RWPE1 (cell line): Measurements from ENCODE around the gene ADPGK.

ENCODE experiments used
- CTCF ChIA-PET: fragments of 350-600 bp; sonication (Branson Sonifier 250); formaldehyde crosslinking; extraction: SDS; loops from one replicate; lab custom pipeline; 2021; lab: Yijun Ruan, JAX
- POLR2A ChIA-PET: fragments of 400-600 bp; formaldehyde crosslinking; extraction: SDS; loops from one replicate; lab custom pipeline; 2020; ENCODE audit warnings: antibody characterized with exemption; ENCODE audit not compliant: low non-redundant PET; lab: Yijun Ruan, JAX
- DNase-seq: peaks from one replicate; pipeline ENCODE4 v3.0.0; 2012; ENCODE audit warnings: low spot score
- H3K27ac ChIP-seq: fragments of 450-650 bp; 2 replicates; pipeline ENCODE4 v1.5.1; 2017
- TF ChIP-seq, protein P1 (sequence below): fragments of 450-650 bp; conservative IDR thresholded peaks from 2 replicates; pipeline ENCODE4 v1.5.1; 2017; ENCODE audit warnings: low read depth, mild to moderate bottlenecking

Gene ADPGK

DNA sequence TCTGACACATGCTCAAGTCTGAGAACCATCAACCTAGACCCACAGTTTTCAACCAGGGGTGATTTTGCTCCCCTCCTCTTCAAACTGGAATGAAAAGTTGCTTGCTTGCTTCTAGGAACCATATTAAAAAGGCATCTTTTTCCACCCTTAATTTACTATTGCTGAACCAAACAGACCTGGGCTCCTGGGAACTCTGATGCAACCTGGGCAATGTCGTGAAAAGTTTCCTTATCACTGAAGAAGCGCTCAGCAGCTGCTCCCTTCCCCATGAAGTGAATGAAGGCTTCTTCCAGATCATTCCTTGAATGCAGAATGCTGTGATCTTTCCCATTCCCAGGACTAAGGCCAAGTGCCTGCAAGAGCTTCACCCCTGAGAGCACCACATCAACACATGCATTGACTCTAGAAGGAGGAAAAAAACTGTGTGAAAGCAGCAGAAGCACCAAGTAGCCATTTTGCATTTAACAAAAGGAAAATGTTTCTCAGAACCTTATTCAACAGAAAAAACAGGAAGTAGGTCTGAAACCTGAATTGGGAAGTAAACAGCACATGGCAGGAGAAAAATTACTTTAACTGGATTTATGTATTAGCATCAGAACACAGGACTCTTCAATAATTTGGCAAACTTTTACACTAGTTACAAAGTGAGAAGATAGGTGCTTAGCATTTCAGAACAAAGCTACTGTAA is 8.7 kb downstream of the ADPGK start:
- TF ChIP-seq, protein P1, sequence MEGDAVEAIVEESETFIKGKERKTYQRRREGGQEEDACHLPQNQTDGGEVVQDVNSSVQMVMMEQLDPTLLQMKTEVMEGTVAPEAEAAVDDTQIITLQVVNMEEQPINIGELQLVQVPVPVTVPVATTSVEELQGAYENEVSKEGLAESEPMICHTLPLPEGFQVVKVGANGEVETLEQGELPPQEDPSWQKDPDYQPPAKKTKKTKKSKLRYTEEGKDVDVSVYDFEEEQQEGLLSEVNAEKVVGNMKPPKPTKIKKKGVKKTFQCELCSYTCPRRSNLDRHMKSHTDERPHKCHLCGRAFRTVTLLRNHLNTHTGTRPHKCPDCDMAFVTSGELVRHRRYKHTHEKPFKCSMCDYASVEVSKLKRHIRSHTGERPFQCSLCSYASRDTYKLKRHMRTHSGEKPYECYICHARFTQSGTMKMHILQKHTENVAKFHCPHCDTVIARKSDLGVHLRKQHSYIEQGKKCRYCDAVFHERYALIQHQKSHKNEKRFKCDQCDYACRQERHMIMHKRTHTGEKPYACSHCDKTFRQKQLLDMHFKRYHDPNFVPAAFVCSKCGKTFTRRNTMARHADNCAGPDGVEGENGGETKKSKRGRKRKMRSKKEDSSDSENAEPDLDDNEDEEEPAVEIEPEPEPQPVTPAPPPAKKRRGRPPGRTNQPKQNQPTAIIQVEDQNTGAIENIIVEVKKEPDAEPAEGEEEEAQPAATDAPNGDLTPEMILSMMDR, result no peak
- no peak overlapping the region for H3K27ac ChIP-seq
- ChIA-PET POLR2A (no interaction called here), CTCF (no interaction called here)
- DNase-seq, result no peak

DNA sequence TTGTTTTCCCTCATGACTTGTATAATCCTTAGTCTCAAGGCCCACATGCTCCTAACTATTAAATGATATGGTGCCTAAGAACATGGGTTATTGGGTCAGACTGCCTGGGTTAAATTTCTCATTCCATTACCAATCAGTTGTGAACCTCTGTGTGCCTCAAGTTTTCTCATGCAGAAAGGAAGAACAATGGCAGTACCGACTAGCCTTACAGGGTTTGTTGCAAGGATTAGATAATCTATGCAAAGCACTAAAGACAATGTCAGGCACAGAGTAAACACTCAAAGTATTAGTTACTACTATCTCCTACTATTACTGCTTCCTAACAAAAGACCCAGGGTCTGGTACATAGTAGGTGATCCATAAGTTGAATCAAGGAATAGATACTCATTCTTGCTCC is 12.2 kb downstream of the ADPGK start:
- ChIA-PET POLR2A (no interaction called here), CTCF (no interaction called here)
- no peak for DNase-seq
- TF ChIP-seq, protein P1, result no peak
- H3K27ac ChIP-seq, result no peak overlapping the region

DNA sequence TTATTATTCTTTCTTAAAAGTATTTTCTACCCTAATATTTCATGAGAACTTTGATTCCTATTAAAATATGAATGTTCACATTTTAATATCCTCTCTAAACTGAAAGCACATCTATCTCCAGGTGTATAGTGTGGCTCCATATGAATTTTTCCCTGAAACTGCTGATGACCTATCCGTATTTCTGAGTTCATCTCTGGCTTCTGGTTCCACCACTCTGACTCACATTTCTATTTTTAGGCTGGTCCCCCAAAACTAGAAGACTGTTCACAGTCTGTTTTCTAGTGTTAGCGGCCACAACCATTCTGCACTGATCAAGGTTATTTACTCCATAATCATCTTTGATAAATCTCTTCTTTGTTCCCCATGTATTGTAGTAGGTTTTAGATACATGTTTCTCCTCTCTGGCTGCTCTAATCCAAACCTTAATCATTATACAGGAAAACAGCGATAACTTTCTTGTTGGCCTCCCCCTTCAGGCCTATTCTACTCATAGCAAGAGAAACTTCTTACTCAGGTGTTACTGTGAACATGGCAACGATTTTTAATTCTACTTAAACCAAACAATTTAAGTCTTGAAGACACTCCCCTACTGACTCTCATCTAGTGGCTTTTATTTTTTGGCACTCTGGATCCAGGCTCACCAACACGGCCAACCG is 12.8 kb downstream of the ADPGK start:
- ChIA-PET CTCF (no interaction called here), POLR2A (no interaction called here)
- TF ChIP-seq, protein P1, result no peak
- no peak overlapping the region for H3K27ac ChIP-seq
- no peak for DNase-seq

DNA sequence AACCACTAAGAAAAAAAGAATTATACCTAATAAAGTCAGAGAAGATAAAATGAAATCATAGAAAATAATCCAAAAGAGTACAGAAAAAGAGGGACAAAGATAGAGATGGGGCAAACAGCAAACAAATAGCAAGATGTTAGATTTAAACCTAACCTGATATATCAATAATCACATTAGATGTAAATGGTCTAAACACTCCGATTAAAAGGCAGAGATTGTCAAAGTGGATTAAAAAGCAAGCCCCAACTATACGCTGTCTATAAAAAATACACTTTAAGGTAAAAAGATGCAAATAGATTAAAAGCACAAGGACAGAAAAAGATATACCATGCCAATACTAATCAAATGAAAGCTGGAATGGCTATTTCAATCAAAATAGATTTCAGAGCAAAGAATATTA is 16.8 kb downstream of the ADPGK start:
- TF ChIP-seq, protein P1, result no peak
- POLR2A ChIA-PET, result no interaction called here
- no peak overlapping the region for H3K27ac ChIP-seq
- no peak for DNase-seq
- CTCF ChIA-PET, result interaction anchor here (0.5 to 0.6 kb wide), 2 partner anchors 428 to 508 kb away, joined by 5 to 8 read pairs; no protein-coding TSS in a partner anchor

DNA sequence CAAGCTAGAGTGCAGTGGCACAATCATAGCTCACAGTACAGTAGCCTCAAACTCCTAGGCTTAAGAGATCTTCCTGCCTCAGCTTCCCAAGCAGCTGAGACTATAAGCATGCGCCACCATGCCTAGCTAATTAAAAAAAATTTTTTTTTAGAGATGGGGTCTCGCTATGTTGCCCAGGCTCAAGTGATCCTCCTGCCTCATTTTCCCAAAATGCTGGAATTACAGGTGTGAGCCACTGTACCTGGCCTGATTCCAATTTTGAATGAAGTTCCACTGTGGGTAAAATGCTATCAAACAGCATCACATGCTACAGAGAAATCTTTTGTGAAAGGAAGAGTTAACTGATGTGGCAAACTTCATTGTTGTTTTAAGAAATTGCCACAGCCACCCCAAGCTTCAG is 17.5 kb downstream of the ADPGK start:
- no peak for DNase-seq

DNA sequence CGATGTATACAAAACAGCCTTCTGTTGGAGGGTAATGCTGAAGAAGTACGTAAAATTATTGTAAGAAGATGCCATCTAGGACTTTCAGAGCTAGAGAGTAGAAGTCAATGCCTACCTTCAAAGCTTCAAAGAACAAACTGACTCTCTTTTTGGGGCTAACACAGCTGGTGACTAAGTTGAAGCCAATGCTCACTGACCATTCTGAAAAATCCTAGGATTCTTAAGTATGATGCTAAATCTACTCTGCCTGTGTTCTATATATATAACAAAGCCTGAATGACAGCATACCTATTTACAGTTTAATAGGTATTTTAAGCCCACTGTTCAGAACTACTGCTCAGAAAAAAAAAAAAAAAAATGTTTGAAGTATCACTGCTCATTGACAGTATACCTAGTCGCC is 18.9 kb downstream of the ADPGK start:
- H3K27ac ChIP-seq, result no peak overlapping the region
- no peak for DNase-seq
- ChIA-PET POLR2A (no interaction called here), CTCF (interaction anchor here (0.6 kb wide), 2 partner anchors 94 to 359 kb away, joined by 3 to 4 read pairs; no protein-coding TSS in a partner anchor)
- TF ChIP-seq, protein P1, result no peak

More for the DNA sequence above, 17.5 kb downstream of the ADPGK start:
- TF ChIP-seq, protein P1, result no peak
- ChIA-PET POLR2A (no interaction called here), CTCF (interaction anchor here (0.6 kb wide), 1 partner anchor 509 kb away, joined by 8 read pairs; no protein-coding TSS in a partner anchor)
- H3K27ac ChIP-seq, result no peak overlapping the region
